CD14-positive monocyte (primary cell): Measurements from ENCODE around the gene LBX2. TPM values are rescaled to one million over a fixed set of nuclear protein-coding genes. Genes with fewer than 3 reads are reported as not detected.

Source experiments
- DNase-seq, 3 donors: peaks; one replicate each; pipeline ENCODE4 v3.0.0-alpha.2; 2011 to 2022
- H2AFZ ChIP-seq: 2 replicates; pipeline ENCODE4 v1.6.0; 2012; ENCODE audit warnings: mild to moderate bottlenecking, low read depth, low read length, inconsistent platforms; ENCODE audit not compliant: insufficient read depth, poor library complexity, severe bottlenecking
- H3K27ac ChIP-seq, 2 donors: 1 replicate in 1 of 2; 2 replicates in 1 of 2; pipeline ENCODE4 v1.5.1; 2012 to 2013; ENCODE audit warnings: low read length in 2 of 2, control low read depth in 1 of 2, inconsistent platforms in 1 of 2, low read depth in 1 of 2, mild to moderate bottlenecking in 1 of 2
- H3K27me3 ChIP-seq, 2 donors: one replicate each; pipeline versions ENCODE4 v1.6.0 to v1.6.1; 2011 to 2013; ENCODE audit warnings: low read length in 2 of 2; ENCODE audit not compliant: control insufficient read depth in 2 of 2, insufficient read depth in 2 of 2
- H3K36me3 ChIP-seq, 2 donors: replicated peaks in 1 of 2; 1 replicate in 1 of 2; 2 replicates in 1 of 2; pipeline versions ENCODE4 v1.5.1 to v1.6.1; 2012 to 2013; ENCODE audit warnings: low read length in 2 of 2, control low read depth in 1 of 2, inconsistent platforms in 1 of 2, mild to moderate bottlenecking in 1 of 2; ENCODE audit not compliant: insufficient read depth in 2 of 2, control insufficient read depth in 1 of 2
- H3K4me1 ChIP-seq, 2 donors: 1 replicate in 1 of 2; 2 replicates in 1 of 2; pipeline versions ENCODE4 v1.5.1 to v1.6.1; 2012 to 2013; ENCODE audit warnings: low read length in 2 of 2, control low read depth in 1 of 2, inconsistent platforms in 1 of 2, mild to moderate bottlenecking in 1 of 2, moderate library complexity in 1 of 2; ENCODE audit not compliant: insufficient read depth in 2 of 2, control insufficient read depth in 1 of 2
- H3K4me2 ChIP-seq: replicated peaks from 2 replicates; pipeline ENCODE3; 2012; ENCODE audit warnings: low read length, moderate library complexity, mild to moderate bottlenecking; ENCODE audit not compliant: poor library complexity, severe bottlenecking; ENCODE audit errors: extremely low read depth
- H3K4me3 ChIP-seq, 3 experiments: fragments of 200-600 bp in 1 of 3; sonication (generic) in 1 of 3; replicated peaks in 1 of 3; 1 replicate in 2 of 3; 2 replicates in 1 of 3; pipeline ENCODE4 v1.5.1; 2011 to 2013; ENCODE audit warnings: low read length in 3 of 3, mild to moderate bottlenecking in 3 of 3, control low read depth in 2 of 3, low read depth in 2 of 3, inconsistent platforms in 1 of 3, moderate library complexity in 1 of 3
- H3K79me2 ChIP-seq: 2 replicates; pipeline ENCODE4 v1.6.0; 2012; ENCODE audit warnings: mild to moderate bottlenecking, control low read depth, inconsistent platforms, low read length, moderate library complexity; ENCODE audit not compliant: insufficient read depth
- H3K9ac ChIP-seq: 2 replicates; pipeline ENCODE4 v1.6.0; 2017; ENCODE audit warnings: low read length, mild to moderate bottlenecking; ENCODE audit not compliant: insufficient read depth, poor library complexity, severe bottlenecking
- H3K9me3 ChIP-seq, 2 donors: replicated peaks in 1 of 2; 1 replicate in 1 of 2; 2 replicates in 1 of 2; pipeline versions ENCODE4 v1.5.1 to v1.6.1; 2012 to 2013; ENCODE audit warnings: low read length in 2 of 2, control low read depth in 1 of 2; ENCODE audit not compliant: control insufficient read depth in 1 of 2, insufficient read depth in 1 of 2
- H4K20me1 ChIP-seq: 2 replicates; pipeline ENCODE4 v1.6.0; 2012; ENCODE audit warnings: mild to moderate bottlenecking, low read length, control low read depth, moderate library complexity; ENCODE audit not compliant: insufficient read depth
- H3K27ac Mint-ChIP-seq, 7 donors: one replicate each; pipeline ENCODE4 v1.8.0; 2020; ENCODE audit warnings: mild to moderate bottlenecking in 7 of 7, mixed read lengths in 7 of 7, moderate library complexity in 6 of 7, inconsistent platforms in 2 of 7
- H3K27me3 Mint-ChIP-seq, 3 donors: one replicate each; pipeline ENCODE4 v1.8.0; 2021 to 2022; ENCODE audit warnings: low read depth in 3 of 3, mild to moderate bottlenecking in 3 of 3, mixed read lengths in 3 of 3, moderate library complexity in 3 of 3, inconsistent platforms in 1 of 3
- H3K36me3 Mint-ChIP-seq, 2 donors: one replicate each; pipeline ENCODE4 v1.8.0; 2020; ENCODE audit warnings: mixed read lengths in 2 of 2, inconsistent platforms in 1 of 2, mild to moderate bottlenecking in 1 of 2
- H3K4me1 Mint-ChIP-seq: one replicate; pipeline ENCODE4 v1.8.0; 2020; ENCODE audit warnings: mild to moderate bottlenecking, mixed read lengths
- H3K4me3 Mint-ChIP-seq, 2 donors: one replicate each; pipeline ENCODE4 v1.8.0; 2020; ENCODE audit warnings: mild to moderate bottlenecking in 2 of 2, mixed read lengths in 2 of 2, moderate library complexity in 1 of 2
- H3K9me3 Mint-ChIP-seq, 7 donors: one replicate each; pipeline ENCODE4 v1.8.0; 2020 to 2022; ENCODE audit warnings: mixed read lengths in 7 of 7, mild to moderate bottlenecking in 6 of 7, moderate library complexity in 6 of 7, inconsistent platforms in 2 of 7
- WGBS: methylation state at CpG from one replicate; pipeline ENCODE4 v1.1.5; 2013; ENCODE audit warnings: missing lambda C conversion rate; ENCODE audit not compliant: insufficient coverage; 5-methylcytosine and 5-hydroxymethylcytosine counted together
- intact Hi-C, 2 donors: fragments of 100-400 bp; cut with micrococcal nuclease; formaldehyde crosslinking; loops; one replicate each; pipeline versions ENCODE4 v1.15.0 to v1.15.1; 2023
- polyA plus RNA-seq, 3 donors: library from polyadenylated mRNA; depleted of rRNA in 1 of 3; unstranded in 2 of 3; stranded (reverse) in 1 of 3; fragments of 300-500 nt in 2 of 3; fragments of >200 nt in 1 of 3; fragmentation: Illumina TruSeq in 2 of 3; gene quantifications; 1 replicate in 2 of 3; 2 replicates in 1 of 3; pipeline ENCODE4 v1.2.3, GENCODE V29; 2012 to 2021
- TF ChIP-seq, protein P1 (sequence below): fragments of 200-600 bp; IDR thresholded peaks from one replicate; pipeline ENCODE4 v1.8.0; 2022; ENCODE audit warnings: antibody characterized with exemption, mild to moderate bottlenecking

LBX2 gene
- polyA plus RNA-seq, 3 donors: 0.46 to 0.76 TPM; not detected in 1

DNA sequence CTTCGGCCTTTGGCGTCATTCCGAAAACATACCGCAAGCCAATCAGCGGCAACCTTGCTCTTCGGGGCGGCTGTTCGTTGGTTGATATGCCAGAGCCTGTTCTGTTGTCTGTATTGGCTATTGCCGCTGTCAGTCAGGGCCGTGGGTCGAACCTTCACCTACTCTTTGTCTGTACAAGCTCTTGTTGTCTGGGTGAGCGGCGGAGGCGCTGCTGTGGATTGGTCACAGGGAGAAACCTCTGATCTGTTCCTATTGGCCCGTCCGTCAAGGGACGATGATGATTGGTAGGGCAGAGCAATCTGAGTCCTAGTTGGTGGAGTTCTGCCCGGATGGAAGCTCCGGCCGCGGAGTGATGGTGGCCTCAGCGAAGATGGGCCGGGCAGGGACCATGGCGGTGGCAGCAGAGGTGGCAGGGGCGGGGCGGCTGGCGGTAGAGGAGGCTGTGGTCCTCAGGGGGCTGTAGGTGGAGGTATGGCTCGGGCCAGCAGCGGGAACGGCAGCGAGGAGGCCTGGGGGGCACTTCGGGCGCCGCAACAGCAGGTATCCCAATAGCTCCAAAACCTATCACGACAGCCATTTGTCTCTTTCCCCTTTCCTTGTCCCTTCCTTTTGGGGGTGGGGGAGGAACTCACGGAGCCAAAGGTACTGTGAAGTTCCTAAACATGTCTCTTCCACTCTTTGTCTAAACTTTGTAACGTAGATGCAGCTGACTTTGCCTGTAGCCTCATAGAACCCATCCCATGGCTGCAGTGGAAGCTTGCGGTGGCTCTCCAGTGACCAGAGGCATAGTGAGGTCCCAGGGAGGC is 41.1 kb downstream of the LBX2 start, which contains the start of gene WBP1:
Gene WBP1 (plus strand): TSS at position 307 of the 806 bp plus-strand sequence. CDS start 165 bp downstream, at position 472.
- Histone ChIP-seq H3K9ac (peak within 1 kb of the TSS; percentile 85), H4K20me1 (no peaks in the 10 kb centered on the region), H2AFZ (peak within 1 kb of the TSS; percentile 92), H3K27me3 (no peaks in the 10 kb centered on the region), H3K4me2 (peak within 1 kb of the TSS; percentile 100), H3K79me2 (peaks cover 21% of the 10 kb centered on the region), H3K4me1 (peaks cover 35 to 41% of the 10 kb centered on the region in 2 donors), H3K36me3 (peaks cover 19 to 24% of the 10 kb centered on the region in 2 donors), H3K9me3 (no peaks in the 10 kb centered on the region), H3K27ac (peak within 1 kb of the TSS; percentile 81 to 92), H3K4me3 (peak within 1 kb of the TSS; percentile 74 to 90 (median 80))
- peaks cover 25 to 34% of the 10 kb centered on the region in 2 donors for H3K36me3 Mint-ChIP-seq
- TF ChIP-seq, protein P1, sequence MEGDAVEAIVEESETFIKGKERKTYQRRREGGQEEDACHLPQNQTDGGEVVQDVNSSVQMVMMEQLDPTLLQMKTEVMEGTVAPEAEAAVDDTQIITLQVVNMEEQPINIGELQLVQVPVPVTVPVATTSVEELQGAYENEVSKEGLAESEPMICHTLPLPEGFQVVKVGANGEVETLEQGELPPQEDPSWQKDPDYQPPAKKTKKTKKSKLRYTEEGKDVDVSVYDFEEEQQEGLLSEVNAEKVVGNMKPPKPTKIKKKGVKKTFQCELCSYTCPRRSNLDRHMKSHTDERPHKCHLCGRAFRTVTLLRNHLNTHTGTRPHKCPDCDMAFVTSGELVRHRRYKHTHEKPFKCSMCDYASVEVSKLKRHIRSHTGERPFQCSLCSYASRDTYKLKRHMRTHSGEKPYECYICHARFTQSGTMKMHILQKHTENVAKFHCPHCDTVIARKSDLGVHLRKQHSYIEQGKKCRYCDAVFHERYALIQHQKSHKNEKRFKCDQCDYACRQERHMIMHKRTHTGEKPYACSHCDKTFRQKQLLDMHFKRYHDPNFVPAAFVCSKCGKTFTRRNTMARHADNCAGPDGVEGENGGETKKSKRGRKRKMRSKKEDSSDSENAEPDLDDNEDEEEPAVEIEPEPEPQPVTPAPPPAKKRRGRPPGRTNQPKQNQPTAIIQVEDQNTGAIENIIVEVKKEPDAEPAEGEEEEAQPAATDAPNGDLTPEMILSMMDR: no peak
- 0% methylated on average over 23 of the region's 38 CpGs for WGBS
- H3K4me3 Mint-ChIP-seq: peak within 1 kb of the TSS; percentile 93 to 94
- H3K9me3 Mint-ChIP-seq: peaks cover 0 to 2% (median 0%) of the 10 kb centered on the region in 7 donors
- peak; percentile 100 for DNase-seq
- peaks cover 0 to 2% (median 0%) of the 10 kb centered on the region in 3 donors for H3K27me3 Mint-ChIP-seq
- H3K4me1 Mint-ChIP-seq: peaks cover 46% of the 10 kb centered on the region
- intact Hi-C loops: loop anchor here (5.0 kb wide), 1 partner anchor 69 kb away; the partner anchor contains the start of genes AUP1 (in 2 of the 2), DQX1 (in 2 of the 2) and HTRA2 (in 2 of the 2)
- peak within 1 kb of the TSS; percentile 87 to 97 (median 94) for H3K27ac Mint-ChIP-seq

DNA sequence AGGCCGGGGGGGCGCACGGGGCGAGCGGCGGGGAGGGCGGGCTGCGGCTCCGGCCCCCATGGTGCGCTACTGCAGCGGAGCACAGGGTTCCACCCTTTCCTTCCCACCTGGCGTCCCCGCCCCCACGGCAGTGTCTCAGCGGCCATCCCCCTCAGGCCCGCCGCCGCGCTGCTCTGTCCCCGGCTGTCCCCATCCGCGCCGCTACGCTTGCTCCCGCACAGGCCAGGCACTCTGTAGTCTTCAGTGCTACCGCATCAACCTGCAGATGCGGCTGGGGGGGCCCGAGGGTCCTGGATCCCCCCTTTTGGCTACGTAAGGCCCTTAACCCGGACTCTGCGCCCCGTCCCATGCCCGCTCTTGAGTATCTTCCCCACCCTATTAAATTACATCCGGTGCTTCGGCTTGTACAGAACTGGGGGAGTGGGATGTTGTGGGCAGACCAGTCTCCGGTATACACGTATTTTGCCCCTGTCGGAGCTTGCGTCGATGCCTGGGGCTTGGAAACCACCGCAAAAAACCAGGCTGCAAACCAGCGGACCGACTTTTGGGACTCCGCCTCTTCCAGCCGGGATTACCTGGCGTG is 41.8 kb downstream of the LBX2 start:
- WGBS: under 1% methylated on average over 39 of the region's 46 CpGs
- intact Hi-C loops: loop anchor here (5.0 kb wide), 1 partner anchor 70 kb away; the partner anchor contains the start of genes AUP1 (in 2 of the 2), DQX1 (in 2 of the 2) and HTRA2 (in 2 of the 2)
- H3K27ac Mint-ChIP-seq: peak overlapping the region; percentile 87 to 97 (median 94)
- peak overlapping the region; percentile 72 to 90 (median 80) for H3K4me3 ChIP-seq
- H3K36me3 ChIP-seq: peaks cover 15 to 17% of the 10 kb centered on the region in 2 donors
- H3K36me3 Mint-ChIP-seq: peaks cover 18 to 29% of the 10 kb centered on the region in 2 donors
- H3K9ac ChIP-seq: peak overlapping the region; percentile 85
- peaks cover 35 to 41% of the 10 kb centered on the region in 2 donors for H3K4me1 ChIP-seq
- no peak for DNase-seq
- H3K27me3 ChIP-seq: no peaks in the 10 kb centered on the region
- H3K9me3 ChIP-seq: no peaks in the 10 kb centered on the region
- peaks cover 0 to 2% (median 0%) of the 10 kb centered on the region in 3 donors for H3K27me3 Mint-ChIP-seq
- no peaks in the 10 kb centered on the region for H3K9me3 Mint-ChIP-seq
- peak overlapping the region; percentile 100 for H3K4me2 ChIP-seq
- H3K27ac ChIP-seq: peak overlapping the region; percentile 81 to 92
- H3K4me3 Mint-ChIP-seq: peak overlapping the region; percentile 93 to 94
- H4K20me1 ChIP-seq: no peaks in the 10 kb centered on the region
- peaks cover 21% of the 10 kb centered on the region for H3K79me2 ChIP-seq
- H3K4me1 Mint-ChIP-seq: peaks cover 43% of the 10 kb centered on the region
- TF ChIP-seq, protein P1: no peak
- peak overlapping the region; percentile 92 for H2AFZ ChIP-seq
